Activated naive CD8-positive, alpha-beta T cell treated with anti-CD3 and anti-CD28 coated beads, Interleukin-2, amount 50 U/mL, for 24 hours (primary cell): Measurements from ENCODE around the gene RIC8A.
A peak's percentile ranks its signal among the peaks of the same experiment; 100 is the strongest.
"Not testable (repeated sequence)": the region's sequence is repeated elsewhere in the genome, so short reads cannot be mapped to it uniquely, and the experiment has no call there.

Experiments used
- ATAC-seq: fragments of 150-1000 bp; cut with Tn5 transposase; one replicate; pipeline ENCODE4 v1.10.0; 2021
- DNase-seq: peaks from one replicate; pipeline ENCODE4 v3.0.0; 2021
- H3K27ac Mint-ChIP-seq: one replicate; pipeline ENCODE4 v1.8.0; 2021; ENCODE audit warnings: mild to moderate bottlenecking, mixed read lengths
- H3K27me3 Mint-ChIP-seq: one replicate; pipeline ENCODE4 v1.8.0; 2021; ENCODE audit warnings: mixed read lengths
- H3K36me3 Mint-ChIP-seq: one replicate; pipeline ENCODE4 v1.8.0; 2021; ENCODE audit warnings: low read depth, mixed read lengths
- H3K4me1 Mint-ChIP-seq: one replicate; pipeline ENCODE4 v1.8.0; 2021; ENCODE audit warnings: mixed read lengths
- H3K4me3 Mint-ChIP-seq: one replicate; pipeline ENCODE4 v1.8.0; 2021; ENCODE audit warnings: mild to moderate bottlenecking, moderate library complexity, mixed read lengths
- H3K9me3 Mint-ChIP-seq: one replicate; pipeline ENCODE4 v1.8.0; 2021; ENCODE audit warnings: mixed read lengths

RIC8A gene

GRCh38 chr11:207208-207862, at the start of gene RIC8A, which contains the start of gene BET1L:
TSS of gene RIC8A (plus strand) at chr11:207708. CDS start at chr11:208855, 1,147 bp downstream.
TSS of gene BET1L (minus strand) at chr11:207399. CDS start at chr11:207321, 78 bp downstream.
- no peaks in the 10 kb centered on the region for H3K27me3 Mint-ChIP-seq
- H3K27ac Mint-ChIP-seq = peak within 1 kb of the TSS; percentile 99
- H3K4me3 Mint-ChIP-seq = peak within 1 kb of the TSS; percentile 99
- peaks cover 48% of the 10 kb centered on the region for H3K36me3 Mint-ChIP-seq
- no peaks in the 10 kb centered on the region for H3K9me3 Mint-ChIP-seq
- DNase-seq = peak; percentile 94
- H3K4me1 Mint-ChIP-seq = peaks cover 65% of the 10 kb centered on the region
- ATAC-seq = peak; percentile 82

GRCh38 chr11:180242-180641, 27.3 kb upstream of the RIC8A start:
- ATAC-seq, H3K4me1 Mint-ChIP-seq, H3K27ac Mint-ChIP-seq, H3K4me3 Mint-ChIP-seq, H3K9me3 Mint-ChIP-seq, DNase-seq, H3K36me3 Mint-ChIP-seq, H3K27me3 Mint-ChIP-seq: not testable (repeated sequence)

GRCh38 chr11:189200-189783, 18.2 kb upstream of the RIC8A start:
- H3K36me3 Mint-ChIP-seq, H3K4me1 Mint-ChIP-seq, DNase-seq, H3K27ac Mint-ChIP-seq, H3K27me3 Mint-ChIP-seq, H3K9me3 Mint-ChIP-seq, H3K4me3 Mint-ChIP-seq: not testable (repeated sequence)
- ATAC-seq = peak; percentile 18

- H3K9me3 Mint-ChIP-seq, H3K27ac Mint-ChIP-seq, H3K4me1 Mint-ChIP-seq, H3K36me3 Mint-ChIP-seq, H3K4me3 Mint-ChIP-seq, H3K27me3 Mint-ChIP-seq: not testable (repeated sequence)
- ATAC-seq = peak; percentile 80
- peak; percentile 45 for DNase-seq
Measured at GRCh38 chr11:189843-190311, 17.6 kb upstream of the RIC8A start.

GRCh38 chr11:190546-190945, 17.0 kb upstream of the RIC8A start:
- H3K9me3 Mint-ChIP-seq, H3K4me3 Mint-ChIP-seq, H3K36me3 Mint-ChIP-seq, ATAC-seq, DNase-seq, H3K4me1 Mint-ChIP-seq, H3K27me3 Mint-ChIP-seq, H3K27ac Mint-ChIP-seq: not testable (repeated sequence)

- H3K4me3 Mint-ChIP-seq, H3K27ac Mint-ChIP-seq, H3K9me3 Mint-ChIP-seq, H3K36me3 Mint-ChIP-seq, H3K4me1 Mint-ChIP-seq, H3K27me3 Mint-ChIP-seq: not testable (repeated sequence)
- DNase-seq (peak; percentile 39), ATAC-seq (peak; percentile 62)
Measured at GRCh38 chr11:191490-192478, 15.7 kb upstream of the RIC8A start.

GRCh38 chr11:192674-193128, 14.8 kb upstream of the RIC8A start, which contains the start of gene SCGB1C1:
TSS of gene SCGB1C1 (plus strand) at chr11:193078. CDS start at chr11:193100, 22 bp downstream.
- H3K27ac Mint-ChIP-seq, H3K27me3 Mint-ChIP-seq, H3K4me3 Mint-ChIP-seq, ATAC-seq, H3K4me1 Mint-ChIP-seq, H3K9me3 Mint-ChIP-seq, DNase-seq, H3K36me3 Mint-ChIP-seq: not testable (repeated sequence)

GRCh38 chr11:193481-193880, 14.0 kb upstream of the RIC8A start:
- H3K36me3 Mint-ChIP-seq, H3K27me3 Mint-ChIP-seq, H3K4me3 Mint-ChIP-seq, DNase-seq, ATAC-seq, H3K27ac Mint-ChIP-seq, H3K4me1 Mint-ChIP-seq, H3K9me3 Mint-ChIP-seq: not testable (repeated sequence)

GRCh38 chr11:196786-197731, 10.4 kb upstream of the RIC8A start:
- no peak overlapping the region for H3K4me3 Mint-ChIP-seq
- H3K36me3 Mint-ChIP-seq = no peaks in the 10 kb centered on the region
- peak; percentile 1 for DNase-seq
- H3K27me3 Mint-ChIP-seq = no peaks in the 10 kb centered on the region
- H3K27ac Mint-ChIP-seq = no peak overlapping the region
- no peaks in the 10 kb centered on the region for H3K9me3 Mint-ChIP-seq
- H3K4me1 Mint-ChIP-seq = peaks cover 17% of the 10 kb centered on the region
- no peak for ATAC-seq

- Mint-ChIP-seq H3K27ac (no peak overlapping the region), H3K9me3 (no peaks in the 10 kb centered on the region), H3K36me3 (peaks cover 4% of the 10 kb centered on the region), H3K27me3 (no peaks in the 10 kb centered on the region), H3K4me3 (no peak overlapping the region), H3K4me1 (peaks cover 22% of the 10 kb centered on the region)
- DNase-seq (no peak), ATAC-seq (no peak)
Measured at GRCh38 chr11:197741-198235, 9.7 kb upstream of the RIC8A start.

- Mint-ChIP-seq H3K4me3 (no peak overlapping the region), H3K27me3 (no peaks in the 10 kb centered on the region), H3K9me3 (no peaks in the 10 kb centered on the region), H3K4me1 (peaks cover 28% of the 10 kb centered on the region), H3K36me3 (peaks cover 8% of the 10 kb centered on the region), H3K27ac (no peak overlapping the region)
- ATAC-seq = no peak
- no peak for DNase-seq
Measured at GRCh38 chr11:198236-198806, 9.2 kb upstream of the RIC8A start.

GRCh38 chr11:199004-199581, 8.4 kb upstream of the RIC8A start:
- H3K27ac Mint-ChIP-seq = no peak overlapping the region
- peaks cover 35% of the 10 kb centered on the region for H3K4me1 Mint-ChIP-seq
- H3K36me3 Mint-ChIP-seq = peaks cover 12% of the 10 kb centered on the region
- no peak for ATAC-seq
- H3K27me3 Mint-ChIP-seq = no peaks in the 10 kb centered on the region
- no peak overlapping the region for H3K4me3 Mint-ChIP-seq
- no peaks in the 10 kb centered on the region for H3K9me3 Mint-ChIP-seq
- no peak for DNase-seq

GRCh38 chr11:199782-200181, 7.7 kb upstream of the RIC8A start:
- Mint-ChIP-seq H3K27me3 (no peaks in the 10 kb centered on the region), H3K9me3 (no peaks in the 10 kb centered on the region), H3K4me3 (no peak overlapping the region), H3K27ac (no peak overlapping the region), H3K4me1 (peaks cover 41% of the 10 kb centered on the region), H3K36me3 (peaks cover 12% of the 10 kb centered on the region)
- DNase-seq (peak; percentile 2), ATAC-seq (no peak)
